Stimulated activated CD8-positive, alpha-beta memory T cell treated with anti-CD3 and anti-CD28 coated beads, Interleukin-2, amount 100 ng/mL, for 48 hours (primary cell): ENCODE measurements around the gene TMEM91.
"Not testable (repeated sequence)": the region's sequence is repeated elsewhere in the genome, so short reads cannot be mapped to it uniquely, and the experiment has no call there.

ENCODE experiments used
- DNase-seq, 2 donors: peaks; one replicate each; pipeline ENCODE4 v3.0.0-alpha.2; 2020; ENCODE audit warnings: low read depth in 2 of 2

Gene TMEM91

DNA sequence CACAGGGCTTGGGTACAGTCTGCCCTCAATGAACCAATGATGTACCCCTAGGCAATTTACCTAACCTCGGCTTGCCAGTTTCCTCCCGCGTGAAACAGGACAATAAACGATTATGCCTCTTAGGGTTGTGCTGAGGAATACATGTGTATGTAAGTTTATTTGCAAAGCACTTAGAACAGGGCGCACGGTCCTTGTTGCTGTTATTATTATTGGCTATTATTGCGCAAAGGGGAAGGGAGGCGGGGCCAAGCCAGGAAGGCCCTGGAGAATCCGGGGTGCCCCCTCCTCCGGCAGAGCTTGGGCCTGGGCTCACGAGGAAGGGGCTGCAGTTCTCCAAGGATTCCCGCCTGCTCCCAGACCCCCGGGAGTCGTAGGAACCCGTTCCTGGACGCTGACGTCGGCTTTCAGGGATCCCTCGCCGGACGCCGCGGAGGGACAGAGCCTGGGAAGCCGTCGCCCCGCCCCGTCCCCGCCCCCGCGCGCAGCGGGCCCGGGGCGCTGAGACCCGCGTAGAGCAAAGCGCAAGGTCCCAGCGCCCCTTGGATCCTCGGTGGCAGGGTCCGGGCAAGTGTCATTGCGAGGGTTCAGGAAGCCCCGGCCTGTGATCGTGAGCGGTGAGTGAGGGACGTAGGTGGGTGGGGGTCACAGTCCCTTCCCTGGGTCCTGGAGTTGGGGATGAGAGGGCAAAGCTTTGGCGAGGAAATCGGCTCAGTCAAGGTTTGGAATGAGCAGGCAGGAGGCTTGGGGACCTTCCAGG is at the start of gene TMEM91:
TSS of gene TMEM91 (plus strand) at position 293 of the 757 bp plus-strand sequence. CDS start 1,777 bp downstream, outside the sequence.
- no peak for DNase-seq

GRCh38 chr19:41327076-41327575 is 49.2 kb upstream of the TMEM91 start:
- DNase-seq, result no peak

GRCh38 chr19:41327576-41328156 is 48.7 kb upstream of the TMEM91 start:
- peak; percentile 83 to 87 for DNase-seq

GRCh38 chr19:41328157-41328841 is 48.0 kb upstream of the TMEM91 start:
- DNase-seq, result peak; percentile 39 to 46

DNA sequence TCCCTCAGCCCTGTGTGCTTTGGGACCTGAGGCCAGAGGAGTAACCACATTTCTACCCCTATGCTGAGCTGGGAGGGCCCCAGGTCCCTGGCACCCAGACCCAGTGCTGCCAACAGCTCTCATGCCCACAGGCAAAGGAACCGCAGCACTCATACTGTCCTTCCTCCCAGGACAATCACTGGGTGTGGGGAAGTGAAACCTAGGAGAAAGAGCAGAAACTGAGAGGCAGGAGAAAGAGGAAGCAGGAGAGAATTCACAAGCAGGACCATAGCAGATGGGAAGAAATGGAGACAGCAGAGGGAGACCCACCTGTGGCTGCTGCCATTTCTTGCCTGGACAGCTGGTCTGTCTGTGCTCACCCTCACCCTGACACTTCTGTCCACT is 47.5 kb upstream of the TMEM91 start:
- no peak for DNase-seq

GRCh38 chr19:41330481-41330880 is 45.9 kb upstream of the TMEM91 start:
- DNase-seq, result no peak

GRCh38 chr19:41330946-41331678 is 45.2 kb upstream of the TMEM91 start:
- DNase-seq, result no peak

- no peak for DNase-seq
These were observed 44.3 kb upstream of the TMEM91 start for GRCh38 chr19:41332000-41332399.

DNA sequence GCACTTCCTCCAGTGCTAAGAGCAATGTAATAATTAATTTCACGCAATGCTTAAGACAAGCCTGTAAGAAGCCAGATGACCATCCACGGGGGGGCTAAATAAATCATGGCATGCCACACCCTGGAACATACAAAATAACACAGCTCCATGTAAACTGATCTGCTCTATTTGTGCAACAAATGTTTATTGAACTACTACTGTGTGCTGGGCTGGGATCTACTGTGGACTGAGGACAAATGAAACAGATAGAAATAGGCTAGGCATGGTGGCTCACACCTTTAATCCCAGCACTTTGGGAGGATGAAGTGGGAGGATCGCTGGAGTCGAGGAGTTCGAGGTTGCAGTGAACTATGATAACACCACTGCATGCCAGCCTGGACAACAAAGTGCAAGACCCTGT is 43.9 kb upstream of the TMEM91 start:
- no peak for DNase-seq

DNA sequence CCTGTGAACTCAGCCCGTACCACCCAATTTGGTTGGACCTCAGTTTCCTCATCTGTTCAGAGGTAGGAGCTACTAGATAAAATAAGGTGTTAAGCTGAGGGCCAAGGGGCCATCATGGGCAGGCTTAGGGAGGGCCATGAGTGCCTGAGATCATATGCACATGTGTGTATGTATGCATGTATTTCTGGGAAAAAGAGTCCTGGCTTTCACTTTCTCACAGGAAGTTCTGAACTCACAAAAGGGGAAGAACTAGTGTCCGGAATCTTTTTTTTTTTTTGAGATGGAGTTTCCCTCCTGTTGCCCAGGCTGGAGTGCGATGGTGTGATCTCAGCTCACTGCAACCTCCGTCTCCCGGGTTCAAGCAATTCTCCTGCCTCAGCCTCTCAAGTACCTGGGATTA is 41.5 kb upstream of the TMEM91 start:
- DNase-seq, result no peak

DNA sequence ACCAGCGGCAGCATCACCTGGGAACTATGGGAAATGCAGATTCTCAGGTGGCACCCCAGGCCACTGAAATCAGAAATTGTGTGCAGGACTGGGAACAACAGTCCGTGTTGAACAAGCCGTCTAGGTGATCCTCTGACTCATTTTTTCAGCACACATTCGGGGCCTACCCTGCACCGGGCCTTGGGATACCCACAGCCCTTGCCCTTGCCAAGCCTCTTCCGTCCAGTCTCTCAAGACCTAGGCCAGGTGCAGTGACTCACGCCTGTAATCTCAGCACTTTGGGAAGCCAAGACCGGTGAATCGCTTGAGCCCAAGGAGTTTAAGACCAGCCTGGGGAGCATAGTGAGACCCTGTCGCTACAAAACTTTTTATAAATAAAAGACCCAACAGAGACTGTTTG is 40.9 kb upstream of the TMEM91 start:
- DNase-seq, result no peak

- no peak for DNase-seq
These were observed 36.4 kb upstream of the TMEM91 start for GRCh38 chr19:41339936-41340335.

DNA sequence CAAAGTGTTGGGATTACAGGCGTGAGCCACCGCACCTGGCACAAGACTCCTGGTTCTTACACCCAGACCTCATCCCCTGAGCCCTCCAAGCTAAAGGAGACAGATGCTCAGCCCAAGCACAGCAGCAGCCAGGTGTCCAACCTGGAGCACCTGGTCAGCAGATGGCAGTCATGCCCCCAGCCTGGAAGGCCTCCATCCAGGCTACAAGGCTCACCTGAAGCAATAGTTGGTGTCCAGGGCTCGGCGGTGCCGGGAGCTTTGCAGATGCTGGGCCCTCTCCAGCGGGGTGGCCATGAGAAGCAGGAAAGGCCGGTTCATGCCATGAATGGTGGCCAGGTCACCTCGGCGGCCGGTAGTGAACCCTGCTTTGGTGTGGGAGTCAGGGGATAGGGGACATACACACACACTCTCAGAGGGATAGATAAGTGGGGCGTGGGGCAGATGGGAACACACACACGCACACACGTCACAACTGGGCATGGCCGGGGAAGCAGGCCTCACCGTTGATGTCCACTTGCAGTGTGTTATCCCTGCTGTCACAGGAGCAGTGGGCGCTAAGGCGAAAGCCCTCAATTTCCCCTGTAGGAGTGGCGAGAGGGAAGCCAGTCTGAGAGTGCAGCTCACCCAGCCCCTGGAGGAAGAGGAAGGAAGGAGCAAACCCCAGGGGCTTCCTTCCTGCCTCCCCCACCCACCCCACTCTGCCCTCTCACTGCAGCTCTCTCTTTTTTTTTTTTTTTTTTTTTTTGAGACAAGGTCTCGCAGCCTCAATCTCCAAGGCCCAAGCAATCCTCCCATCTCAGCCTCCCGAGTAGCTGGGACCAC is 34.5 kb upstream of the TMEM91 start:
- no peak for DNase-seq

- DNase-seq, result no peak
These were observed 32.2 kb upstream of the TMEM91 start for GRCh38 chr19:41344162-41344561.

DNA sequence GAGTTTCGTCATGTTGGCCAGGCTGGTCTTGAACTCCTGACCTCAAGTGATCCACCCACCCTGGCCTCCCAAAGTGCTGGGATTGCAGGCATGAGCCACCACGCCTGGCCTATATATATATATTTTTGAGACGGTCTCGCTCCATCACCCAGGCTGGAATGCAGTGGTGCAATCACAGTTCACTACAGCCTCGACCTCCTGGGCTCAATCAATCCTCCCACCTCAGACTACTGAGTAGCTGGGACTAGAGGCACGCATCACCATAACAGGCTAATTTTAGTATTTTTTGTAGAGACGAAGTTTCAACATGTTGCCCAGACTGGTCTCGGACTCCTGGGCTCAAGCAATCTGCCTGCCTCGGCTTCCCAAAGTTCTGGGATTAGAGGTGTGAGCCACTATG is 29.4 kb upstream of the TMEM91 start:
- not testable (repeated sequence) for DNase-seq

DNA sequence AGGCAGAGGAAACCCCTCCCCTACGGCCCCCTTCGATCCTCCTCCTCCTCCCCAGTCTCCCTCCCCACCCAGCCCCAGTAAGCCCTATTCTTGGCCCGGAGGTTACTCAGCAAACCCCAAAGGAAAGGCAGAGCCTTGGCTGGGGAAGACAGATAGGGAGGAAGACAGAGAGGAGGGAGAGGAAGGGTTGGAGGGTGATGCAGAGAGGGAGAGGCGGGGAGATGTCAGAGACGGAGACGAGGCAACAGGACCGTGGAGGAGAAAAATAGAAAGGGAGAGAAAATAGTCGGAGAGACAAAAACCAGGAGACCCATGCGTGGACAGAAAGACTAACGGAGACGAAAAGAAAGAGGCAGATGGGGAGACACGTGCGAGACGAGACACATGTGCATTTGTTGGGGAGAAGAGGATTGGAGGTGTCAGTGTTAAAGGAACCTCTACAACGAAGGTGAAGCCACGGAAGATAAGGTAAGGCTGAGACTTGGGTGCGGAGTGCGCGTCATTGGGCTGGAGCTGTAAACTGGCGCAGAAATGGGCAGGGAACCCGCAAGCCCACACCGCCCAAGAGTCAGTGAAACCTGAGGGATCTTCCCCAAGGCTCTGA is 25.5 kb upstream of the TMEM91 start:
- DNase-seq, result no peak

- peak; percentile 74 to 83 for DNase-seq
These were observed 24.7 kb upstream of the TMEM91 start for GRCh38 chr19:41351339-41352245.

DNA sequence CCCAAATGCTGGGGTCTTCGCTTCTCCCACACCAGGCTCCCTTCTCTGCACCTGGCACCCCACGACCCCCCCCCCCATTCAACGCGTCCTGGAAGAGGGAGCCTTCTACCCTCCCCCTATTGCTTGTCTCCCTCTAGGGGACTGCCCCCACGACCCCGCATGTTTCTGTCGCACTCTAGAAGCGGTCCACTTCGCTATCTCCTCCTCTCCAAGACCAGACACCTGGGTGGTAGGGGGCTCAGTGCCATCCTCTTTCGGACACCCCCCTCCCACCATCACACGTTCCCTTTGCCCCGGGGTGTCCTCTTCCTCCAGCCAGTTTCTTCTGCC is 24.1 kb upstream of the TMEM91 start:
- DNase-seq, result no peak

DNA sequence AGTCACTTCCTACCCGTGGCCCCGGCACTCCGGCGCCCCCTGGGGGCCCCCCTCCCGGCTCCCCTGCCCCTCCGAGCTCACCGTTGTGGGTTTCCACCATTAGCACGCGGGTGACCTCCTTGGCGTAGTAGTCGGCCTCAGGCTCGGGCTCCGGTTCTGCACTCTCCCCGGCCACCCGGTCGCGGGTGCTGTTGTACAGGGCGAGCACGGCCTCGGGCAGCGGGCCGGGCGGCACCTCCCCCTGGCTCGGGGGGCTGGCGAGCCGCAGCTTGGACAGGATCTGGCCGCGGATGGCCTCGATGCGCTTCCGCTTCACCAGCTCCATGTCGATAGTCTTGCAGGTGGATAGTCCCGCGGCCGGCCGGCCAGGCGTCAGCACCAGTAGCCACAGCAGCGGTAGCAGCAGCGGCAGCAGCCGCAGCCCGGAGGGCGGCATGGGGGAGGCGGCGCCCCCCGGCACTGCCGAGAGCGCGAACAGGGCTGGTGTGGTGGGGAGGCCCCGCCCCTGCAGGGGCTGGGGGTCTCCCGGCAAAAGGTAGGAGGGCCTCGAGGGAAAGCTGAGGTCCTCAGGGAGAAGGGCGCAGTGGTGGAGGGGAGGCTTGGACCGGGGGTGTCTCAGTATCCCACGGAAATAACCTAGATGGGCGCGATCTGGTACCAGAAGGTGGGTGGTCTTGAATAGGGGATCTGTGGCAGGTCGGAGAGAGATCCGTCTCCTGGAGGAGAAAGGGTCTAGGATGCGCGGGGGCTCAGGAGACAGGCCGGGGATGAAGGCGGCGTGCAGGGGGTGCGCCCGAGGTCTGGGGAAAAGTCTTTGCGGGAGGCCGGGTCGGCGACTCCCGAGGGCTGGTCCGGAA is 23.5 kb upstream of the TMEM91 start:
- peak; percentile 70 to 76 for DNase-seq
